Tibial nerve (tissue), 4 donors: ENCODE measurements around the gene TDRD10.

Experiments used
- EP300 ChIP-seq, 2 donors: sonication (generic); formaldehyde crosslinking; IDR thresholded peaks; one replicate each; pipeline ENCODE4 v1.6.1; 2017; ENCODE audit warnings: antibody characterized with exemption in 2 of 2, mild to moderate bottlenecking in 1 of 2
- TF ChIP-seq, protein P1 (sequence below), 5 experiments: fragments of 200-600 bp in 3 of 5; fragments of 450-650 bp in 2 of 5; sonication (generic) in 3 of 5; IDR thresholded peaks; one replicate each; pipeline ENCODE4 v1.5.1; 2016 to 2019; ENCODE audit warnings: antibody characterized with exemption in 5 of 5, mild to moderate bottlenecking in 3 of 5, moderate library complexity in 2 of 5

DNA sequence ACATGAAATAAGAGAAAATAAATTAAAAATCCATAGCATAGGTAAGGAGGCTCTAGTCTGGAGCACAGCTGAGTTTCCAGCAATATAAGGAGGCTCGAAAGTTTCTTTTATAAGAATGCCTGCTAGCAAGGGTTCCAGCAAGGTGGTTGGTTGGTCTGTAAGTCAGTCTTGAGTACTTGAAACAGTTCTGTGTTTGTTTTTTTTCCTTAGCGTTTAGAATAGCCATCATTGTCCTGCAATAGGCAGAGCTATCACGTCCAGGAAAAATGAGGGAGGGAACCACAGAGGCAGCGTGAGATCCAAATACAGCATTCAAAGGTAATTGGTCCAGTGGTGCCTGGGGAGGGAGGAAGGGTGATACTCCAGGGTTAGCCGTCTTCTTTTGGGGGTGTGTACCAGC, 48.1 kb downstream of the TDRD10 start:
- TF ChIP-seq EP300 (IDR thresholded peaks at IDR 0.05) = no peak
- TF ChIP-seq, protein P1, sequence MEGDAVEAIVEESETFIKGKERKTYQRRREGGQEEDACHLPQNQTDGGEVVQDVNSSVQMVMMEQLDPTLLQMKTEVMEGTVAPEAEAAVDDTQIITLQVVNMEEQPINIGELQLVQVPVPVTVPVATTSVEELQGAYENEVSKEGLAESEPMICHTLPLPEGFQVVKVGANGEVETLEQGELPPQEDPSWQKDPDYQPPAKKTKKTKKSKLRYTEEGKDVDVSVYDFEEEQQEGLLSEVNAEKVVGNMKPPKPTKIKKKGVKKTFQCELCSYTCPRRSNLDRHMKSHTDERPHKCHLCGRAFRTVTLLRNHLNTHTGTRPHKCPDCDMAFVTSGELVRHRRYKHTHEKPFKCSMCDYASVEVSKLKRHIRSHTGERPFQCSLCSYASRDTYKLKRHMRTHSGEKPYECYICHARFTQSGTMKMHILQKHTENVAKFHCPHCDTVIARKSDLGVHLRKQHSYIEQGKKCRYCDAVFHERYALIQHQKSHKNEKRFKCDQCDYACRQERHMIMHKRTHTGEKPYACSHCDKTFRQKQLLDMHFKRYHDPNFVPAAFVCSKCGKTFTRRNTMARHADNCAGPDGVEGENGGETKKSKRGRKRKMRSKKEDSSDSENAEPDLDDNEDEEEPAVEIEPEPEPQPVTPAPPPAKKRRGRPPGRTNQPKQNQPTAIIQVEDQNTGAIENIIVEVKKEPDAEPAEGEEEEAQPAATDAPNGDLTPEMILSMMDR (IDR thresholded peaks at IDR 0.05) = no peak
